T-helper 2 cell treated with Interferon-gamma antibody and Interleukin-4, amounts not matched to agents 100 ng/mL and 5 ng/mL, for 36 hours (primary cell): ENCODE results near the gene CDHR3. TPM values are rescaled to one million over a fixed set of nuclear protein-coding genes. Genes with fewer than 3 reads are reported as not detected.

Experiments used
- intact Hi-C: fragments of 100-400 bp; cut with micrococcal nuclease; formaldehyde crosslinking; loops from one replicate; pipeline ENCODE4 v1.15.1; 2023
- total RNA-seq: library from RNA; stranded (reverse); gene quantifications from 2 replicates; pipeline ENCODE4 v1.2.3, GENCODE V29; 2022

CDHR3 gene
- total RNA-seq, 1 donor from 2014 or later, result 2.7 TPM

DNA sequence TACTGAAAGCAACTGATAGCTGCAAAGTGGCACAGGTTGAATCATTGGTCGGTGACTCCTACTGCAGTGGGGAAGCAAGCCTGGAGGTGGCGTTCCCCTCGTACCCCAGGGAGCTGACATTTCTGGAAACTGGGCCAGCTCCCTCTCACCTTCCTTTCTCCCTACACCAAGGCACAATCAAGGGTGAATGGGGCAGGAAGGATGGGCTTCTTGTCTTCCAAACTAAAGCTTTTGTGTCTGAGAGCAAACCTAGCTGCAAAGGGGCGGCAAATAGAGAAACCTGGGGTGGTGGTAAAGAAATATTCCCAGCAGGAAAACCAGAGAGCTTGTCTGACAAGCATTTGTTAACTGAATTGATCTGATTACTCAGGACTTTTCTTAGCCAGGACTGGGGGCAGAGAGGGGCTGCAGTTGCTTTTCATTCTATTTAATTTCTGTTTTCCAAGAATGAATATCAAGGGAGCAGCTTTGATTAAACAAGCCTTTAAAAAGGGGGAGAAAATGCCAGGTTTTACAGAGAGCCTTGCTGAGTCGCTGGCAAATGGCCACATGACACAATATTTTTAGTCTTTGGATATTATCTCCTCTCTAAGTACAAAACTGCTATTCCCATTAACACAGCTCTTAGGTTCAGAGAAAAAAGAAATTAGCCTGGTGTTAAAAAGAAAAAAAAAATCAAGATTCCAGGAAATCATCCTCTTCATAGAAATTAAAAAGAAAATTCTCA, 27.8 kb downstream of the CDHR3 start:
- intact Hi-C loops, result no loop called here

DNA sequence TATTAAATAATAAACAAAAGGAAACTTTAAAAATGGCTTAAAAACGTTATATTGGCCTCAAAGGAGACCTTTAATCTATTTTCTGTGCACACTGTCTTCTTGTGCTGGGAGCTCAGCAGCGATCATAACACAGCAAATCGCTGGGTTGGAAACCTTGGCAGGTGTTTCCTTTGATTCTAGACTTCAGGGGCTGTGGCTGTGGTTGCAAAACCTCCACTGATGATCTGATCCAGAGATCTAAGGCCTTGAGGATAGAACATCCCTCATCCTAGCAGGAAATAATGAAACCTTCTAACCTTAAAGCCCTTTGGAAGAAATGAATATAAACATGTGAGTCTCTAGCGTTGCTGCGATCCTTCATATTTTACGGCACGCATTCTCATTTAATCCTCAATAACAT, 29.8 kb downstream of the CDHR3 start:
- intact Hi-C loops, result no loop called here

DNA sequence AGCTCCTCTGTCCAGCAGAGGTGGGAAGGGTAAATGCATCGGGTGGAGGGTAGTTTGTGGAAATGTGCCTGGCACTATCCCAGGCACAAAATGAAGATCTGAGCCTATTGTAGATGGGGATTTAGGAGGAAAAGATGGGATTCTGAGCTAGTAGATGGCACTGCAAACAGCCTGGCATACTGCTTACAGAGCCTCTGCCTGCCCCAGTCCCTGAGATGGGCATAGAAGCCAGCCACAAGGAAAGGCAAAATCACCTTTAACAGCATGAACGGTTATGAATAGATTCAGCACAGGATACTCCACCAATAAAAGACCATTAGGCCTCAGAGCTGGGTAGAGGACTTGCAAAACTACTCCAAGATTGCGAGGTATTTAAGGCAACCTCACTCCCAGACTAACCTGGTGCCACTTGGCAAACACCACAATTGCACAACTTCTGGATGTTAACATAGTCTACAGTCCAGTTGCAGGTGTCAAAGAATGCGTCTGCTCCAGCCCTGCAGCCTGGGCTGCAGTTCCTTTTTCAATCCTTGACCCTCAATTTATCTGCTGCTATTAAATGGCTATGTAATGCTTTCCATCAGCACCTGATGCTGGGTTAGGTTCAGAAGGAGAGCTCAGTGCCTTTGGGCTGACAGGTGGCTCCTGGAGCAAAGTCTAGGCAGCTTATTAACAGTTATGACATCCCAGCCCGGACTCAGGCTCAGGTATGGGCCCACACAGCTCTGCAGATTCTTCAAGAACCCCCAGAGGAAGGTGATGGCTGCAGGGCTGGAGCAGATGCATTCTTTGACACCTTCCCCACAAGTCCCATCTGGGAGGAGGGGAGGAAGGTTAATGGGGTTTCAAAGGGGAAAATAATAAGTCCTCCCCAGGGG, 34.0 kb downstream of the CDHR3 start:
- intact Hi-C loops, result no loop called here

DNA sequence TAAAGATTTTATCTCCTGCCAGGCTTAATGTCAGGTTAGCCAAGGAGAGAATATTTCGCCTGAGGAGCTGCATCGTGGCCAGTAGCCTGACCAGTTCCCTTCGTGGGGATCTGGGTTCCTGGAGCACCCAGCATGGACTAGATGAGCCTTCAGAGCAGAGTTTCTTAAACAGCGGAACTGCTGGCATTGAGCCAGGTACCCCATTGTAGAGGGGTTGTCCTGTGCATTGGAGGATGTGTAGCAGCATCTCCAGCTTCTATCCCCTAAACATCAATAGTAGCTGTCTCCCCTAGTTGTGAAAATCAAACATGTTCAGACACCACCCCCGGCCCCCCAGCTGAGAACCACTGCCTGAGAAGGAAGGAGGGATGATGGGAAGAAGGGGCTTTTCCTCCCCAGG, 36.2 kb downstream of the CDHR3 start:
- intact Hi-C loops, result no loop called here

DNA sequence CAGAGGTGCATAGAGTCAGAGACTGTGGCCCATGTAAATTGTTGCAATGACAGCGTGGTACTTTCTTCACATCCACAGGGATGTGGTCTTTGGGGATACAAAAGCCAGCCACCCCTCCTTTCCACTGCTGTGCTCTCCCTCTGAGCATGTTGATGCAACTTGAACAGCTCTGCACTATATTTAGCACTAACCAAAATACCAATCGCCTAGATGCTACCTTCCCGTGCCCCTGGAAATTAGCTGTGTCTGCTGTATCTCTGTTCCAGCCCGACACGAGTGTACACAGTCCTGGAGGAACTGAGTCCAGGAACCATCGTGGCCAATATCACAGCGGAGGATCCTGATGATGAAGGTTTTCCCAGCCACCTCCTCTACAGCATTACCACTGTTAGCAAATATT, 38.1 kb downstream of the CDHR3 start:
- intact Hi-C loops, result no loop called here

DNA sequence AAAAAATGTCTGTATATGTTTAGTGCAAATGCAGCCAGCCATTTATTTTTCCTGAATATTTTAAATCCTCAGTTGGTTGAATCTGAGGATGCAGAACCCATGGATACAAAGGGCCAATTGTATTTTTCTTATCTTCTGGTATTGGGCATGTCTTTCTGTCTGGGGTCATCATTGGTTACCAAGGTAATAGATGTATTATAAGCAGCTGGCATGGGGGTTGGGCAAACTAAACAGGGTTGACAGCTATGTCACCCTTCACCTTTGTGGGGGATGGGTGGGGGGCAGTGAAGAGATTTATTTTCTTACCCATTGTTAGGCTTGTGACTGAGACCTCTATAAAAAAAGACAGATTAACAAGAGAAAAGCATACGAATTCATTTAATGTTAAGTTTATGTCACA, 38.8 kb downstream of the CDHR3 start:
- intact Hi-C loops, result no loop called here

DNA sequence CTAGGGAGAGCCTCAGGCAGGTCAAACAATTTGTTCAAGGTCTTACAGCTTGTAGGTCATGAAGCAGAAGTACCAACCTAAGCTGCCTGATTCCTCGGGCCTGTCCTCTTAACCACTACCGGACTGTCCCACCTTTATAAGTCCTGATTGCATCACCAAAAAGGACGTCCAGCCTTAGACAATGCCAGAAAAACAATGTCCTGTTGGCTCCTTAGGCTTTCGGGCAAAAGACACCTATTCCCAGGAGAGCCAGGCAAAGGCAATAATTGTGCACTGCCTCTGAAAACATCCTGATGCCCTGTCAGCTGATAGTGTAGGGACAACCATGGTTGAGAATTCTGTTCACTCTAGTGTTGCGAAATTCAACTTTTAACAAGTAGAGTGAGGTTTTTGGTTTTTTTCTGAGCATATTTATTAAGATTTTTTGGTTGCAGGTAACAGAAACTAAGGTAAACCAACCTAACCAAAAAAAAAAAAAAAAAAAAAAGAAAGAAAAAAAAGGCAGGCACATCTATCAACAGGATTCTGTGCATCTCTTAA, 40.5 kb downstream of the CDHR3 start:
- intact Hi-C loops, result no loop called here

DNA sequence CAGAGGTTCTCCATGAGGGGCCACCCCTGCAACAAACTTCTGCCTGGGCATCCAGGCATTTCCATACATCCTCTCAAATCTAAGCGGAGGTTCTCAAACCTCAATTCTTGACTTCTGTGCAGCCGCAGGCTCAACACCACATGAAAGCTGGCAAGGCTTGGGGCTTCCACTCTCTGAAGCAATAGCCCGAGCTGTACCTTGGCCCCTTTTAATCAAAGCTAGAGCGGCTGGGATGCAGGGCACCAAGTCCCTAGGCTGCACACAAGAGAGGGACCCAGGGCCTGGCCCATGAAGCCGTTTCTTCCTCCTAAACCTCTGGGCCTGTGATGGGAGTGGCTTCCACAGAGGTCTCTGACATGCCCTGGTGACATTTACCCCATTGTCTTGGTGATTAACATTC, 43.8 kb downstream of the CDHR3 start:
- intact Hi-C loops, result no loop called here

DNA sequence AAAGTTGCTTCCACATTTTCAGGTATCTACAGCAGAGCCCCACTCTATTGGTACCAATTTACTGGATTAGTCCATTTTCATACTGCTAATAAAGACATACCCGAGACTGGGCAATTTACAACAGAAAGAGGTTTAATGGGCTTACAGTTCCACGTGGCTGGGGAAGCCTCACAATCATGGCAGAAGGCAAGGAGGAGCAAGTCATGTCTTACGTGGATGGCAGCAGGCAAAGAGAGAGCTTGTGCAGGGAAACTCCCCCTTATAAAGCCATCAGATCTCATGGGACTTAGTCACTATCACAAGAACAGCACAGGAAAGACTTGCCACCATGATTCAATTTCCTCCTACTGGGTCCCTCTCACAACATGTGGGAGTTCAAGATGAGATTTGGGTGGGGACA, 44.7 kb downstream of the CDHR3 start:
- intact Hi-C loops, result loop anchor here (2.0 kb wide), 2 partner anchors 35 to 131 kb away; partner anchors contain the start of gene ATXN7L1

DNA sequence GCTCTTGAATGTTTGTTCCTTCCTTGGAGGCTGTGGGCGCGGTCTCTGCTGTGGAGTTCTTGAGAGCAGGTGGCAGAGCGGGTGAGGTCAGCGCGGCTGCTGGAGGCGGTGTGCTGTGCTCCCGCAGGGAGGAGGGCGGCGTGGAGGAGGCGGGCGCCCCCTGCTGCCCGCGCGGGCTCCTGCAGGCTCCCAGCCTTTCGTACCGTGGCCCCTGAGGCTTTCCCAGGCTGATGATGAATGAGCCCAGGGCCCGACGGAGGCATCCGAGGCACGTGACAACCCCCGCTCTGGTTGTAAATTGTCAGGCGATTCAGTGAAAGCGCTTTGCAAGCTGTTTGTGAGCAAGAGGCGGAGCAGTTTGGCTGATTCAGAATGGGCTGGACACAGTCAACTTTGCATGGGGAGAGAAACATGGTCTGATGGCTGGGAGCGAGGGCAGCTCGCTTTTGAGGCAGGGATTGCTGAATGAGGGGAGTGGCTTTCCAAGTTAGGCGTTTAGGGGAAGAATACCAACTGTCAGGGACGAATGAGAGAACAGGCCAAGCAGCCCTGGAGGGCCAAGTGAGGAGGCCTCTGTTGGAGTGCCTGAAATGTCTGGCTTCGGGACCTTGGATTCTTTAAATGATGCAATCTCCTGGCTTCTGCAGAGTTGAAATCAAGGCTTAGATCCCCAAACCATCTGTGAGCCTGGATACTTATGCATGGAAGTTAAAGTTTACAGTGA, 46.6 kb downstream of the CDHR3 start:
- intact Hi-C loops, result loop anchor here (1.0 to 2.0 kb wide), 6 partner anchors 13 to 357 kb away; partner anchors contain the start of gene ATXN7L1

DNA sequence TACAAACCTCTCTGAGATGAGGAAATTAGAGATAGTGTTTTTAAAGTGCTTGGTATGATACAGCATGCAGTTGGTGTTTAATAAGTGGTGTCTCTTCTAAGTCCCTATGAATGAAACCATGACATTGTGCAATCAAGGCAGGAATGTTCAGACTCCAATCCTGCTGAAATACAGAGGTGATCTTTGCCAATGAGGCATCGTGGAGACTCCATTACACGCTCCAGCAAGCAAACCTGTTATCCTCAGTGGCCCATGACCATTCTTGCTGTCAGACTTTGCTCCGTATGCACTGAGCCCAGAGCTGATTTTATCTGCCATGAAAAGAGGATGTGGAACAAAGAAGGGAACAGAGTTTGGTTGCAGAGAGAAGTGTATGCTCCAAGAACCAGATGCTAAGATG, 47.3 kb downstream of the CDHR3 start:
- intact Hi-C loops, result no loop called here

DNA sequence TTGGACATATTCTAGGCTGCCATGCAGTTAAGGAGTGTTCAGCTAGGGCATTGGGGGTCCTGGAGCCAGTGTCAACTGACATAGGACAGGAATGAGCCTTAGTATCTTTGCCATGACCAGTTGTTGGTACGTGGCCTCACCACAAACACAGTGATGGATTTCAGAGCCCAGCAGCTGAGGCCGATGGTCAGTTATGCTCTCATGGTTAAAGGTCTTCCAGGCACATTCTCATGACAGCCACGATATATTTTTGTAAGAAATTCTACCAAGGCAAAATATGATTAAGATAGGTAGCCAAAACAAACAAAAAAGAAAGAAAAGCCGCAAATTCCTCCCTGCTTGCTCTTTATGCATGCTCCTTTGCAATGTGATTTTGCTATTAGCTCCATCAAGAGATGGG, 47.8 kb downstream of the CDHR3 start:
- intact Hi-C loops, result no loop called here

DNA sequence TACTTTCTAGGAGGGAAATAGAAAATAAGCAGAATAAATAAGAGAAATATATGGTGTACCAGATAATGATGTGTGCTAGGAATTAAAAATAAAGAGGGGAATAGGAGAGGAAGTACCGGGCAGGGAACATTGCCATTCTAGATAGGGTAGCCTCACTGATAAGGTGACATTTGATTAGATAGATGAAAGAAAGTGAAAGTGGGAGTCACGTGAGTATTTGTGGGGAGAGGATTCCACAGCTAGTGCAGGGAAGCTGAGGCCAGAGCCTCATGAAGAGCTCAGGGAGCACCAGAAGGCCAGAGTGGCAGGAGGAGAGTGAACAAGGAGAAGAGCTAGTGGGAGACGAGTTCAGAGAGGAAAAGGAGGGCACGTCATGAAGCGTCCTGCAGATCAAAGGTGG, 49.1 kb downstream of the CDHR3 start:
- intact Hi-C loops, result no loop called here

DNA sequence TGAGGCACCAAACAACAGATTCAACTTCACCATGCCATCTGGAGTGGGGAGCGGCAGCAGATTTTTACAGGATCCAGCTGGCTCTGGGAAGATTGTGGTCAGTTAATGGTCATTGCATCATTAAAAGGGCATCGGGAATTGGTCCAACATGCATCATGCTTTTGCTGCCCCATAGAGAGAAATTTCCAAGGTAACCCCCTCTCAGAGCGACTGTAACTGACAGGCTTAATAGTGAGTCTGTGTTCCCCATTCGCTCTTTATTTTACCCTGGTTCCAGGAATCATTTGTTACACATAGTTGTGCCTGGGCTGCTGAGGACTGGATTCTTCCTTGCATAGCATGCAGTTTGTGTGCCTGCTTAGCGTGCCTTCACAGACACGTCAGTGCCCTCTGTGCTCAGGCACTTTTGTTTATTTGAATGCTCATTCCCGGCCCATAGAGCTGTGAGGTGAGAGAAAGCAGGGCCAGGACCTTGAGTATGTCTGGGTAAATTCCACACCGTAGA, 49.9 kb downstream of the CDHR3 start:
- intact Hi-C loops, result no loop called here

DNA sequence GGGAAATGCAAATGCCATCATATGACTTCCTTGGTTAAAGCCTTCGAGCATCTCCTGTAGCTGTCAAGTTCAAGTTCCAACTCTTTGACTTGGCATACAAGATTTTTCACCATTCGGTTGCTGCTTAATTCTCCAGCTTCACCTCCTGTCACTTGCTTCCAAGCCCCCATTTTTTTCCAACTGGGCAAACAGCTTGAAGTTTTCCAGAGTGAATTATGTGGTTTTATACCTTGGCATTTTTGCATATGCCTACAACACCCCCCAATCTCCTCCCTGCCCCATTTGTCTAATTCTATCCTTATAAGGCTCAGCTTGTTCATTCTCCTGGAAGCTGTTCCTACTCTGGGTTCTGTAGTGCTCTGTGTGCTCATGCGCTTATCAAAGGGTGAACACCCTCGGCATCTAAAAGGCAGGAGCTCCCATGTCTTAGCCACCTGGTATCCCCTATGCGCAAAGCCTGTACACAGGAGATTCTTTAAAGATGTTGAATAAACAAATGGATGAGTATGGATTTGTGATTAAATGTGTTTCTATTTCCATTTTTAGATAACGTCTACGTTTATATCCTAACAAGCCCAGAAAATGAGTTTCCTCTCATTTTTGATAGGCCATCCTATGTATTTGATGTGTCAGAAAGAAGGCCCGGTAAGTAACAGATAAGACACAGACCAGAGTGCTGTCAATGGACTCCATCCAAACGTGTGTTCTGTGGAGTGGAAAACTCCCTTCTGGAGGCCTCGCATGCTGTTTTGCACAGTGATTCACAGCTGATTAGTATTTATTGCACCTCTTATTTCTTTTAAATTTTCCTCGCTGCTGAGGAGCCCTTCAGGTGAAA, 52.5 kb downstream of the CDHR3 start:
- intact Hi-C loops, result no loop called here

DNA sequence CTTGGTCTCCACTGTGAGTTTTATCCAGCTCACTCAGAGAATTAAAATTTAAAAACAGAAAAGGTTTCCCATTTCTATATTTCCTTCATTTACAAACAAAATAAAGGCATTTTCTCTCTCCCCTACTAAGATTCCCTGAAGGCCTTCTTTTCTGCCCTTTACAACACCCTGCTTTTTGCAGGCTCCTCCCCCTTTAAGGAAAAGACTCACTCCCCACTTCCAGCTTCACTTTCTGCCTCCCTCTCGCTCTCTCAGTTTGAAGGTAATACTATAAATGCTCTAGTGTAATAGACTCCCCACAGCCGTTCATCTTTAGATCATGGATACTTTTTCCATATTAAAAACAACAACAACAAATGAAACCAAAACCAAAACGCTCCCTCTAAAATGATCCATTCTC, 53.3 kb downstream of the CDHR3 start:
- intact Hi-C loops, result no loop called here

DNA sequence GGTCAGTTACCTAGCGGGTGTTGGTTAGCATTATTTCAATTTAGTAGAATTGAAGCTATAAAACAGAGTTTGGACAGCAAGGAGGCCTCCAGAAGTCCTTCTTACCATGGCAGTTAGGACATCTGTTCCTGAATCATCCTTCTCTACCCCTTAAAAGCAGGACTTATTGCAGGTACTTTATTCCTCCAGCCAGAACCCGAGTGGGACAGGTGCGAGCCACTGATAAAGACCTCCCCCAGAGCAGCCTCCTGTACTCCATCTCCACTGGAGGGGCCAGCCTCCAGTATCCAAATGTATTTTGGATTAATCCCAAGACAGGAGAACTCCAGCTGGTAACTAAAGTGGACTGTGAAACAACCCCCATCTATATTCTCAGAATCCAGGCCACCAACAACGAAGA, 54.6 kb downstream of the CDHR3 start:
- intact Hi-C loops, result no loop called here

DNA sequence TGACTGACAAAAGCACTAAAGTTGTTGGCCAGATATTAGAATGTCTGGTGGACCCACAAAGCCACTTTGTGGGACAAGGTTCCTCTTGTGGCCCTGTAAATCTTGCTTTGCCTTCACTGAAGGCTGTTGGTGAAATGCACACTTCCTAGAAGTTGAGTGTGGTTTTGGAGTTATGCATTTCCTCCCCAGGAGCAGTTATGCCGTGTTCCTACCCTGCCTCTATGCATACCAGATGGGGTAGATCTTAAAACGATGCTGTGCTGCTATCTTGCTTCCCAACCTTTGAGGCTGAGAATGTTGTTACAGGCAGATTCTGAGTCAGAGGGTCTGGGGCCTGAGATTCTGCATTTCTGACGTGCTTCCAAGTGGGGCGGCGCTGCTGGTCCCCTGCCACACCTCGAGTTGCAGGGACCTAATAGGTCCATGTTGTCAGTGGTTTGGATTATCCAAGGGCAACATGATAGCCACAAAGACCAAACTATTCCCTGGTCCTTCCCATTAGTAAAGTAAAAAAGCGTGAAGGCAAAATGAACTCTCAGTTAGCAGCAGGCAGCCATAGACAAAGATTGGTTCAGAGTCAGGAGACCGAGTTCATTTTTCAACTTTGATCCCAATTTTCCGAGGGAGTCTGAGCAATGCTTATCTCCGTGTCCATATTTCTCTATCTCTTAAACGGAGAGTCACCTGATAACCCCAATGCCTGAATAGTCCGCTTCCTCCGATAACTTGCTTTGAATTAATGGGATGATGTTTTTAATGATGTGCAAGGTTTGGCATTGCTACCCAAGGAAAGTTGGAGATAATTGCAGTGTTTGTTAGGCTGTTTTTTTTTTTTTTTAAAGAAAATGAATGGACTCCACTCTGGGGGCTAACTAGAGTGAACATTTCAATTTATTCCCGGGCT, 55.8 kb downstream of the CDHR3 start:
- intact Hi-C loops, result no loop called here

DNA sequence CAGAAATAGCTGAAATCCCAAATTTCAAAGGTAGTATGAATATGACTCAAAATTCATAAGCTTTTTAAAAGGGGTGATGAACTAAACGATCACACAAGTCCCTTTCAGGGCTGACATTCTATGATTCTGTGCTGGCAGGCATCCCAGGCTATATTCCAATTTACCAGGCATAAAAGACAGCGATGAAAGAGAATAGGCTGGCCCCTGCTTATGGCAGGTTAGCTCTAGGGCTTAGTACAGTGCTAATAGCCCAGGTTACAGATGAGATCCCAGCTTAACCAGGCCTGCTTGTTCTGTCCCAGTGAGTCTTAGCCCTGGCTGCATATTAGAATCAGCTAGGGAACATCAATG, 56.4 kb downstream of the CDHR3 start:
- intact Hi-C loops, result no loop called here
